ENCODE results near the gene MIA2.
"Not testable (repeated sequence)": the region's sequence is repeated elsewhere in the genome, so short reads cannot be mapped to it uniquely, and the experiment has no call there.

Gene MIA2

DNA sequence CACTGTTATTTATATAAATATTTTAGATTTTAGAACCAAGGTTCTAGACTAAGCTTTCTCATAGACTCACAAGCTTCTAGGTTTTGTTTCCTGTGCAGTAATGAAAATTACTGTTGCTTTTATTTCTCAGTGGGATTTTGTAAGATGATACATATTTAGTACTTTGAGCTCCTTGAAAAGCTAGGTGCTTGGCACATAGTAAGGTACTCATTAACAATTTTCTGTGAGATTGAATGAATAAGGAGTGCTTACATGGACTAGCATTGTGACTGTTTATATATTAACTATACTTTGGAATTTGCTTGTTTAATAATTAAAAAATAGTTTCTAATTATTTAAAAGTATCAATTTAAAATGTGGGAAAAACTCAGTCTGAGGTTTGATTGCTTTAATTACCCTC lies 85.7 kb downstream of the MIA2 start:
- Histone ChIP-seq H3K4me3 (no peak overlapping the region), H3K4me1 (no peaks in the 10 kb centered on the region), H3K27me3 (no peaks in the 10 kb centered on the region), H3K36me3 (peaks cover 0 to 29% (median 29%) of the 10 kb centered on the region in 3 donors), H3K9me3 (no peaks in the 10 kb centered on the region), H3K27ac (no peak overlapping the region)
- TF ChIP-seq, protein P1, sequence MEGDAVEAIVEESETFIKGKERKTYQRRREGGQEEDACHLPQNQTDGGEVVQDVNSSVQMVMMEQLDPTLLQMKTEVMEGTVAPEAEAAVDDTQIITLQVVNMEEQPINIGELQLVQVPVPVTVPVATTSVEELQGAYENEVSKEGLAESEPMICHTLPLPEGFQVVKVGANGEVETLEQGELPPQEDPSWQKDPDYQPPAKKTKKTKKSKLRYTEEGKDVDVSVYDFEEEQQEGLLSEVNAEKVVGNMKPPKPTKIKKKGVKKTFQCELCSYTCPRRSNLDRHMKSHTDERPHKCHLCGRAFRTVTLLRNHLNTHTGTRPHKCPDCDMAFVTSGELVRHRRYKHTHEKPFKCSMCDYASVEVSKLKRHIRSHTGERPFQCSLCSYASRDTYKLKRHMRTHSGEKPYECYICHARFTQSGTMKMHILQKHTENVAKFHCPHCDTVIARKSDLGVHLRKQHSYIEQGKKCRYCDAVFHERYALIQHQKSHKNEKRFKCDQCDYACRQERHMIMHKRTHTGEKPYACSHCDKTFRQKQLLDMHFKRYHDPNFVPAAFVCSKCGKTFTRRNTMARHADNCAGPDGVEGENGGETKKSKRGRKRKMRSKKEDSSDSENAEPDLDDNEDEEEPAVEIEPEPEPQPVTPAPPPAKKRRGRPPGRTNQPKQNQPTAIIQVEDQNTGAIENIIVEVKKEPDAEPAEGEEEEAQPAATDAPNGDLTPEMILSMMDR (IDR thresholded peaks at IDR 0.05): no peak
- intact Hi-C loops (cut with DNase I; ENCODE audit: low total_unique reads): no loop called here
- DNase-seq: no peak

- TF ChIP-seq, protein P1 (IDR thresholded peaks at IDR 0.05): no peak
- Histone ChIP-seq H3K9me3 (no peaks in the 10 kb centered on the region), H3K27ac (no peak overlapping the region), H3K27me3 (no peaks in the 10 kb centered on the region), H3K36me3 (peaks cover 0 to 34% (median 29%) of the 10 kb centered on the region in 3 donors), H3K4me1 (no peaks in the 10 kb centered on the region), H3K4me3 (no peak overlapping the region)
- DNase-seq: no peak
- intact Hi-C loops (cut with DNase I; ENCODE audit: low total_unique reads): no loop called here
These were observed 86.6 kb downstream of the MIA2 start for GRCh38 chr14:39320318-39320717.

GRCh38 chr14:39322807-39323206 lies 89.1 kb downstream of the MIA2 start:
- Histone ChIP-seq H3K36me3 (peaks cover 13 to 31% (median 28%) of the 10 kb centered on the region in 3 donors), H3K4me3 (no peak overlapping the region), H3K27me3 (no peaks in the 10 kb centered on the region), H3K4me1 (no peaks in the 10 kb centered on the region), H3K27ac (no peak overlapping the region), H3K9me3 (no peaks in the 10 kb centered on the region)
- no peak for DNase-seq
- intact Hi-C loops (cut with DNase I; ENCODE audit: low total_unique reads): no loop called here
- TF ChIP-seq, protein P1 (IDR thresholded peaks at IDR 0.05): no peak

- TF ChIP-seq, protein P1 (IDR thresholded peaks at IDR 0.05): no peak
- no peak for DNase-seq
- Histone ChIP-seq H3K27ac (no peak overlapping the region), H3K27me3 (no peaks in the 10 kb centered on the region), H3K4me3 (no peak overlapping the region), H3K9me3 (no peaks in the 10 kb centered on the region), H3K4me1 (no peaks in the 10 kb centered on the region), H3K36me3 (peaks cover 17 to 44% (median 20%) of the 10 kb centered on the region in 3 donors)
- intact Hi-C loops (cut with DNase I; ENCODE audit: low total_unique reads): no loop called here
These were observed 90.4 kb downstream of the MIA2 start for GRCh38 chr14:39324097-39324496.

GRCh38 chr14:39339003-39339402 lies 105.3 kb downstream of the MIA2 start:
- intact Hi-C loops (cut with DNase I; ENCODE audit: low total_unique reads): no loop called here
- no peak for DNase-seq

DNA sequence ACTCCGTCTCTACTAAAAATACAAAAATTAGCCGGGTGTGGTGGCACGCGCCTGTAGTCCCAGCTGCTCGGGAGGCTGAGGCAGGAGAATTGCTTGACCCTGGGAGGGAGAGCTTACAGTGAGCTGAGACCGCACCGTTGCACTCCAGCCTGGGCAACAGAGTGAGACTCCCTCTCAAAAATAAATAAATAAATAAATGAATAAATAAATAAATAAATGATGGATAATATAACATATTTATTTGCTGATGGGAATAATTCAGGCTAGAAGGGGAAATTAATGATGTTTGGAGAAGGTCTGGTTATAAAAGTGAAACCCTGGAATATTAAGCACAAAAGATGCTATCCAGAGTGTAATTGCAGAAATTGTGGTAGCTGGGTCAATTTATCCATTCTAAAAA lies 107.4 kb downstream of the MIA2 start:
- intact Hi-C loops (cut with DNase I; ENCODE audit: low total_unique reads): not testable (repeated sequence)

More at GRCh38 chr14:39339003-39339402, 105.3 kb downstream of the MIA2 start:
- Histone ChIP-seq H3K36me3 (peaks cover 3 to 29% (median 28%) of the 10 kb centered on the region in 3 donors), H3K27me3 (no peaks in the 10 kb centered on the region), H3K4me3 (no peak overlapping the region), H3K4me1 (no peaks in the 10 kb centered on the region), H3K9me3 (no peaks in the 10 kb centered on the region), H3K27ac (no peak overlapping the region)
- TF ChIP-seq, protein P1 (IDR thresholded peaks at IDR 0.05): no peak

More for the DNA sequence above, 107.4 kb downstream of the MIA2 start:
- not testable (repeated sequence) for H3K4me1 ChIP-seq, H3K9me3 ChIP-seq, DNase-seq, H3K4me3 ChIP-seq, H3K27me3 ChIP-seq, H3K27ac ChIP-seq
- H3K36me3 ChIP-seq: peaks cover 0 to 32% (median 24%) of the 10 kb centered on the region in 3 donors

All from tibial artery (tissue), 4 donors.